Endodermal cell (in vitro differentiated cells): Measurements from ENCODE around the gene KLK5. TPM values are rescaled to one million over a fixed set of nuclear protein-coding genes. Genes with fewer than 3 reads are reported as not detected.

Source experiments
- DNase-seq: peaks from one replicate; pipeline ENCODE4 v3.0.0-alpha.2; 2017
- H3K27ac ChIP-seq: 2 replicates; pipeline ENCODE4 v1.5.1; 2013; ENCODE audit warnings: mild to moderate bottlenecking, low read depth, low read length, moderate library complexity
- H3K27me3 ChIP-seq: 2 replicates; pipeline ENCODE4 v1.6.1; 2013; ENCODE audit warnings: mild to moderate bottlenecking, low read length, moderate library complexity; ENCODE audit not compliant: insufficient read depth, control insufficient read depth, poor library complexity, severe bottlenecking
- H3K36me3 ChIP-seq: 2 replicates; pipeline ENCODE4 v1.7.0; 2013; ENCODE audit warnings: mild to moderate bottlenecking, low read length, moderate library complexity; ENCODE audit not compliant: control insufficient read depth, insufficient read depth
- H3K4me1 ChIP-seq: one replicate; pipeline ENCODE4 v1.7.0; 2013; ENCODE audit warnings: low read length; ENCODE audit not compliant: control insufficient read depth, insufficient read depth
- H3K4me3 ChIP-seq: 2 replicates; pipeline ENCODE4 v1.5.1; 2013; ENCODE audit warnings: mild to moderate bottlenecking, low read length, moderate library complexity
- H3K9ac ChIP-seq: 2 replicates; pipeline ENCODE4 v1.6.1; 2013; ENCODE audit warnings: mild to moderate bottlenecking, low read length, moderate library complexity; ENCODE audit not compliant: poor library complexity, severe bottlenecking; ENCODE audit errors: extremely low read depth
- H3K9me3 ChIP-seq: 2 replicates; pipeline ENCODE4 v1.6.1; 2013; ENCODE audit warnings: mild to moderate bottlenecking, low read length, moderate library complexity; ENCODE audit not compliant: control insufficient read depth
- H3K27ac Mint-ChIP-seq: 2 replicates; pipeline ENCODE4 v1.8.0; 2020; ENCODE audit warnings: mixed read lengths
- H3K27me3 Mint-ChIP-seq: 2 replicates; pipeline ENCODE4 v1.8.0; 2021; ENCODE audit warnings: mild to moderate bottlenecking, mixed read lengths; ENCODE audit not compliant: insufficient read depth
- H3K36me3 Mint-ChIP-seq: 2 replicates; pipeline ENCODE4 v1.8.0; 2020; ENCODE audit warnings: low read depth, mixed read lengths
- H3K4me1 Mint-ChIP-seq: 2 replicates; pipeline ENCODE4 v1.8.0; 2020; ENCODE audit warnings: mixed read lengths
- H3K4me3 Mint-ChIP-seq: 2 replicates; pipeline ENCODE4 v1.8.0; 2020; ENCODE audit warnings: mild to moderate bottlenecking, moderate library complexity, mixed read lengths
- H3K9me3 Mint-ChIP-seq: 2 replicates; pipeline ENCODE4 v1.8.0; 2020; ENCODE audit warnings: mild to moderate bottlenecking, mixed read lengths
- WGBS, 2 experiments: methylation state at CpG; one replicate each; pipeline versions ENCODE4 v1.1.5 to v1.1.7; 2013; ENCODE audit warnings: missing lambda C conversion rate in 2 of 2, mixed read lengths in 1 of 2; ENCODE audit not compliant: insufficient coverage in 1 of 2, insufficient read length in 1 of 2; 5-methylcytosine and 5-hydroxymethylcytosine counted together
- total RNA-seq, 2 donors: library from RNA; stranded (reverse); fragmentation: NEBNext Ultra II Directional in 1 of 2; extraction: Animal tissue kit (Norgen Biotek cat#: 25700) in 1 of 2; gene quantifications; 2 replicates in 1 of 2; 3 replicates in 1 of 2; pipeline ENCODE4 v1.2.1, GENCODE V29; 2021
- TF ChIP-seq, protein P1 (sequence below): fragments of 200-600 bp; sonication (generic); conservative IDR thresholded peaks from 2 replicates; pipeline ENCODE4 v1.5.0; 2021; ENCODE audit warnings: antibody characterized with exemption, mild to moderate bottlenecking

KLK5 gene
- total RNA-seq, 2 donors from 2014 or later: not detected

- DNase-seq: no peak
- peaks cover 28% of the 10 kb centered on the region for H3K27me3 ChIP-seq
- no peak overlapping the region for H3K27ac ChIP-seq
- H3K4me3 ChIP-seq: no peak overlapping the region
- no peak overlapping the region for H3K9ac ChIP-seq
- Mint-ChIP-seq H3K36me3 (no peaks in the 10 kb centered on the region), H3K27me3 (peaks cover 72% of the 10 kb centered on the region), H3K4me3 (no peak overlapping the region), H3K4me1 (peaks cover 11% of the 10 kb centered on the region), H3K9me3 (no peaks in the 10 kb centered on the region), H3K27ac (no peak overlapping the region)
- no peaks in the 10 kb centered on the region for H3K4me1 ChIP-seq
- TF ChIP-seq, protein P1, sequence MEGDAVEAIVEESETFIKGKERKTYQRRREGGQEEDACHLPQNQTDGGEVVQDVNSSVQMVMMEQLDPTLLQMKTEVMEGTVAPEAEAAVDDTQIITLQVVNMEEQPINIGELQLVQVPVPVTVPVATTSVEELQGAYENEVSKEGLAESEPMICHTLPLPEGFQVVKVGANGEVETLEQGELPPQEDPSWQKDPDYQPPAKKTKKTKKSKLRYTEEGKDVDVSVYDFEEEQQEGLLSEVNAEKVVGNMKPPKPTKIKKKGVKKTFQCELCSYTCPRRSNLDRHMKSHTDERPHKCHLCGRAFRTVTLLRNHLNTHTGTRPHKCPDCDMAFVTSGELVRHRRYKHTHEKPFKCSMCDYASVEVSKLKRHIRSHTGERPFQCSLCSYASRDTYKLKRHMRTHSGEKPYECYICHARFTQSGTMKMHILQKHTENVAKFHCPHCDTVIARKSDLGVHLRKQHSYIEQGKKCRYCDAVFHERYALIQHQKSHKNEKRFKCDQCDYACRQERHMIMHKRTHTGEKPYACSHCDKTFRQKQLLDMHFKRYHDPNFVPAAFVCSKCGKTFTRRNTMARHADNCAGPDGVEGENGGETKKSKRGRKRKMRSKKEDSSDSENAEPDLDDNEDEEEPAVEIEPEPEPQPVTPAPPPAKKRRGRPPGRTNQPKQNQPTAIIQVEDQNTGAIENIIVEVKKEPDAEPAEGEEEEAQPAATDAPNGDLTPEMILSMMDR: no peak
- H3K9me3 ChIP-seq: no peaks in the 10 kb centered on the region
- 94 to 100% methylated on average over 1 to 2 of the region's 2 CpGs for WGBS, 2 experiments
- no peaks in the 10 kb centered on the region for H3K36me3 ChIP-seq
Observed at GRCh38 chr19:50925734-50926133, 27.1 kb downstream of the KLK5 start.

GRCh38 chr19:50924586-50924985, 28.3 kb downstream of the KLK5 start:
- no peak overlapping the region for H3K4me3 ChIP-seq
- no peaks in the 10 kb centered on the region for H3K9me3 ChIP-seq
- no peaks in the 10 kb centered on the region for H3K4me1 ChIP-seq
- Mint-ChIP-seq H3K36me3 (no peaks in the 10 kb centered on the region), H3K27ac (no peak overlapping the region), H3K4me1 (peaks cover 11% of the 10 kb centered on the region), H3K4me3 (no peak overlapping the region), H3K9me3 (no peaks in the 10 kb centered on the region), H3K27me3 (peaks cover 73% of the 10 kb centered on the region)
- WGBS, 2 experiments: 61 to 87% methylated on average over 3 to 6 of the region's 6 CpGs
- no peaks in the 10 kb centered on the region for H3K36me3 ChIP-seq
- no peak overlapping the region for H3K9ac ChIP-seq
- TF ChIP-seq, protein P1: no peak
- no peak for DNase-seq
- H3K27ac ChIP-seq: no peak overlapping the region
- peaks cover 30% of the 10 kb centered on the region for H3K27me3 ChIP-seq

DNA sequence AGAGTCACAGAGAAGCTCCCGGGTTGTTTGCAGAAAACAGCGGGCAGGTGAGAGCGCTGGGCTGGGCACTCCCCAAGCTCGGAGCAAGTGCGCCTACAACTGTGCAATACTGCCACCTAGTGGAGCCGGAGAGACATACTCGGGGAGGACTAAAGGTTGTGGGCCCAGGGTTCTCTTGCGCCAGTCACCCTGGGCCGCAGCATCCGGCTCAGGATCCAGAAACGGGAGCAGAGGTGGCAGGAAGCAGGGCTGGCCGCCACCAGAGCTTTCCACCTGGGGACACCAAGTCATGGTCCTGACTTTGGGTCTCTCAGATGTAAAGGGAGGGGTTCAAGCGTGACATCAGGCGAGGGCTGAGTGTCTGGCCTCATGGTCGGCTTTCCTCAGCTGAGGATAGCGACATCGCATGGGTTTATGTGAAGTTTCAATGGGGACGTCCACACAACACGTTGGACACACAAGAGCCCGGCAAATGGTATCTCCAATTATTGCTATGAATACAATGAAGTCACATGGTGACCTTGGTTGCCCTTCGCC, 30.5 kb downstream of the KLK5 start:
- WGBS, 2 experiments: 39 to 66% methylated on average over 14 to 21 of the region's 21 CpGs
- TF ChIP-seq, protein P1: peak; percentile 95
- Histone ChIP-seq H3K9ac (no peak overlapping the region), H3K9me3 (no peaks in the 10 kb centered on the region), H3K4me1 (no peaks in the 10 kb centered on the region), H3K27me3 (peaks cover 52% of the 10 kb centered on the region), H3K36me3 (no peaks in the 10 kb centered on the region), H3K4me3 (no peak overlapping the region), H3K27ac (no peak overlapping the region)
- peaks cover 76% of the 10 kb centered on the region for H3K27me3 Mint-ChIP-seq
- no peak overlapping the region for H3K4me3 Mint-ChIP-seq
- peak overlapping the region; percentile 23 for H3K27ac Mint-ChIP-seq
- peaks cover 11% of the 10 kb centered on the region for H3K4me1 Mint-ChIP-seq
- DNase-seq: peak; percentile 95
- no peaks in the 10 kb centered on the region for H3K9me3 Mint-ChIP-seq
- H3K36me3 Mint-ChIP-seq: no peaks in the 10 kb centered on the region
